ENCODE results near the gene GHDC.
"Not testable (repeated sequence)": the region's sequence is repeated elsewhere in the genome, so short reads cannot be mapped to it uniquely, and the experiment has no call there.

Gene GHDC

DNA sequence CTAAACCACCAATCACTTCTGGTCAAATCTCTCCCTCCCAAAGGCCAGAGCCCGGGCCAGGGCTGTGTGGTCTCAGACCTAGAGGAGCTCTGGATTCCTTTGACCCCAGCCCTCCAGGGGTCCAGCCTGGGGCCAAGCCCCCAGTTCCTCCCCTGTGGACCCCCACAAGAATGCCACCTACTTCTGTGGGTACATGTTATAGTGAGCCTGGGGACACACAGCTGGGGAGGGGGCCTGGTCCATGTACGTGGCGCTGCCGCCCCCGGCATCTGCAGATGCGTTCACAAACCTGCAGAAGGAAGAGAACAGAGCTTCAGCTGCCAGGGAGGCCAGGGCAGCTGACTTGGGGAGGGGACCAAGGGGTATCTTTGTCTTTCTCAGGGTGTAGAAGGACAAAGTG lies 7.9 kb upstream of the GHDC start:
- DNase-seq = no peak

DNA sequence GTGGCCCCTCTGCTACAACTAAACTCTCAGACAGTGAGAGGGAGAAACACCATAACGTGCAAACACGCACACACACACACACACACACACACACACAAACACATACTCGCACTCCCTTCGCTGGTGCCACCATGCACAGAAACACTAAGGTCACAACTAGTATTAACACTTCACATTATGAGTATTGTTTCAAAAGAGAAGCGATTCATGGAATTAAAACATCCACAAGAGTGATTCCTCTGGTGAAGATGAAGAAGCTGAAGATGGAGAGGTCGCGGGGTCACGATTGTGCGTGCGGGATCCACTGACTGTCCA lies 7.1 kb upstream of the GHDC start:
- no peak for DNase-seq

DNA sequence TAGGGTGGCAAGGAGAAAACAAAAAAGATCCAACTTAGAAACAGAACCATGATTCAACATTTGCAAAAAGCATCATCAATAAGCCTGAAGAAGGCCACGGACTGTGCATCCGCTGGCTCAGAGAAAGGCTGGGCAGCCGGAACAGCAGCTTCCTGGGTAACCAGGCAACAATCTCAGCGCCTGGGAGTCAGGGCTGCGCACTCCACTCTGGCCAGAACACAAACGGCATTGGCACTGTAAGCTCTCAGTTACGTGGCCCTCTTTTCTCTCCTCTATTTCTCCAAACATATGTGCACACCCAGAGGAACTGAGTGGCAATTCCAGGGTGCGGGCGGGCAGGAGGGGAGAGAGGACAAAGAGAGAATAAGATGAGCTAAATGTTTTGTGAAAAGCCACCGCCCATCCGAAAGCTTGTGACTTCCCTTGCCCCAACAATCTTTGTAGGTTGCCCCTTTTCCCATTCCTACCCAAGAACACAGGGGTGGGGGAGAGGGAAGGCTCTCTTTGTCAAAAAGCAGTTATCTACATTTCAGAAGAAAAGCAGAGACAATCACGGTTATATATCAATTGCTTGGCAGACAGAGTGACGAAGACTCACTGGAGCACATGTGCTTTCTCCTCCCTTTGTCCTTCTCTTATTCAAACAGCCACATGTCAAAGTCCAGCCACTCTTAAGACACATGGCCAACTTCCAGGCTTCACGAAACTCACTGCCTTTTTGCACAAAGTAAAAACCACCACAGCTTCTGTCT lies 6.6 kb upstream of the GHDC start:
- no peak for DNase-seq

DNA sequence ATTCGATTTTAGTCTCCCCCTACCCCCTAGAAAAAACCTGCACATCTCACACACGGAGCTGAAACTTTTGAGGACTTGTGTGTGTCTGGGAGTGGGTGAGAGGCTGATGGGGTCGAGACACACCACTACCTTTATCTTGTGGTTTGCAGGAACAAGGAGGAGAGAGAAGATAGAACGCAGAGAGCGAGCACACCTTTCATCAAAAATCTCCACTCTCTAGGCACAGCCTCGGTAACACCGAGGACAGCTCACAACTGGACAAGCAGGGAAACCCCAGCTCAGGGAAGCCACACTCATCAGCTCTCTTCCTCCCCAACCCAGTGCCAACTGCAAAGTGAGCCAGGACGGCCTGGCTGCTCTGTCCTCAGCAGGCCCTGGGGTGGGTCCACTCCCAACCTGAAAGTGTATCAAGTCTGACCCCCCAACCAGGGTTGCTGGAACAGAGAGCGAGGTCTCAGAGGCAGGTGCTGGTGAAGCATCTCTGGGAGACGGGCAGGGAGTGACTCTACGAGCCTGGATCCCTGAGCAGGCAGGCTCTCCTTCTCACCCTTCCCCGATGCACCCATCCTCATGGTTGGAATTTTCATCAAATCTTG lies 5.2 kb upstream of the GHDC start:
- DNase-seq = no peak

DNA sequence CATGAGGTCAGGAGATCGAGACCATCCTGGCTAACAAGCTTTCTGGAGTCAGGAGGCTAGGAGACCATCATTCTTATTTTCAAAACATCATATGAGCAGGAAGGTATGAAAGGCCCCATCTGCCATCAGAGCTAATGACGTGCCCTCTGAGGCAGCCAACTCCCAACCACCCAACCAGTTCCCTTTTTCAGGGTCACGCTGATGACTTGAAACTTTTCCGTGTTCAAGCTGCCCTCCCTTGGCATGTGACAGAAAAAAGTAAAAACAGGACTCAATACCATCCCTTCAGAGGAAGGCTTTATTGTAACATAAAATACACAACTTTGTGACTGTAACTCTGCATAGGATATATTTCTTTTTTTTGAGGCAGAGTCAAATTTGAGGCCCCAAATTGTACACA lies 4.6 kb upstream of the GHDC start:
- DNase-seq = no peak

DNA sequence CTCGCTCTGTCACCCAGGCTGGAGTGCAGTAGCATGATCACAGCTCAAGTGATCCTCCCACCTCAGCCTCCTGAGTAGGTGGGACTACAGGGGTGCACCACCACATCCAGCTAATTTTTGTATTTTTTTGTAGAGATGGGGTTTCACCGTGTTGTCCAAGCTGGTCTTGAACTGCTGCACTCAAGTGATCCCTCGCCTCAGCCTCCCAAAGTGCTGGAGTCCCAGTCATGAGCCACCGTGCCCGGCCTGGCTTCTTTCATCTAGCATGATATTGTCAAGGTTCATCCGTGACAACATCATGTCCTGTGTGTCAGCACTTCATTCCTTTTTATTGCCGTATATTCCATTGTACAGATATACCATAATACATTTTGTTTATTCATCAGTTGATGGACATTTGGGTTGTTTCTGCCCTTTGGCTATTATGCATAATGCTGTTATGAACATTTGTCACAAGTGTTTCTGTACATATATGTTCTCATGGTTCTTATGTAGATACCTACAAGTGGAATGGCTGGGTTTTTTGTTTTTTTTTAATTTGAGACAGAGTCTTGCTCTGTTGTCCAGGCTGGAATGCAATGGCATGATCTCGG lies 3.4 kb upstream of the GHDC start:
- no peak for DNase-seq

DNA sequence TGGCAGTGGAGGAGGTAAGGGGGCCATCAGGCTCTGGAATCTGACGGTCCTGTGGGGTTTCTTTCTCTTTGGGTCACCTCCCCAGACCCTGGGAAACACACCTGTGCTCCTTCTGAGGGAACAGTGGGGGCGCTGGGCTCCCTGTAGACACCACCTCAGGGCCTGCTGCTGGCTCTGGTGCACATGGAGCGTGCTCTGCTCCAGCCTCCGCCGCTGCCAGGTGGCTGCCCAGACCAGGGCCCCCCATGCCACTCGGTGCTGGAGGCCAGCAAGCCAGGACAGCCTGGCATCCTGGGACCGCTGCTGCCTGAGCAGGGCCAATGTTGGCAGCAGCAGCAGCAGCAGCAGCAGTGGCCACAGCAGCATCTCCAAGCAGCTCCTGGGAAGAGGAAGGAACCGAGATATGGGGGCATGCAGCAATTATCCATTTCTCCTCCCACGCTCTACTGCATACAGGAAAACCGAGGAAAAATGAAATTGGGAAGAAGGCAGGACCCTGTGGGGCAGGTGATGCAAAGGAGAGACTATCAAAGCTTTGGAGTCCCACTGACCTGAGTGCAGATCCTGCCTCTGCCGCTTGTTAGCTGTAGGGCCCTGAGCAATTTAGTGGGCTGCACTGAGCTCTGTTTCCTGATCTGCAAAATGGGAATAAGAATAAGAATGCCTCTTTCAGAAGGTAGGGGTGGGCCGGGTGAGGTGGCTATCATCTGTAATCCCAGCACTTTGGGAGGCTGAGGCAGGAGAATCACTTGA lies 902 bp downstream of the GHDC start:
- no peak for DNase-seq

DNA sequence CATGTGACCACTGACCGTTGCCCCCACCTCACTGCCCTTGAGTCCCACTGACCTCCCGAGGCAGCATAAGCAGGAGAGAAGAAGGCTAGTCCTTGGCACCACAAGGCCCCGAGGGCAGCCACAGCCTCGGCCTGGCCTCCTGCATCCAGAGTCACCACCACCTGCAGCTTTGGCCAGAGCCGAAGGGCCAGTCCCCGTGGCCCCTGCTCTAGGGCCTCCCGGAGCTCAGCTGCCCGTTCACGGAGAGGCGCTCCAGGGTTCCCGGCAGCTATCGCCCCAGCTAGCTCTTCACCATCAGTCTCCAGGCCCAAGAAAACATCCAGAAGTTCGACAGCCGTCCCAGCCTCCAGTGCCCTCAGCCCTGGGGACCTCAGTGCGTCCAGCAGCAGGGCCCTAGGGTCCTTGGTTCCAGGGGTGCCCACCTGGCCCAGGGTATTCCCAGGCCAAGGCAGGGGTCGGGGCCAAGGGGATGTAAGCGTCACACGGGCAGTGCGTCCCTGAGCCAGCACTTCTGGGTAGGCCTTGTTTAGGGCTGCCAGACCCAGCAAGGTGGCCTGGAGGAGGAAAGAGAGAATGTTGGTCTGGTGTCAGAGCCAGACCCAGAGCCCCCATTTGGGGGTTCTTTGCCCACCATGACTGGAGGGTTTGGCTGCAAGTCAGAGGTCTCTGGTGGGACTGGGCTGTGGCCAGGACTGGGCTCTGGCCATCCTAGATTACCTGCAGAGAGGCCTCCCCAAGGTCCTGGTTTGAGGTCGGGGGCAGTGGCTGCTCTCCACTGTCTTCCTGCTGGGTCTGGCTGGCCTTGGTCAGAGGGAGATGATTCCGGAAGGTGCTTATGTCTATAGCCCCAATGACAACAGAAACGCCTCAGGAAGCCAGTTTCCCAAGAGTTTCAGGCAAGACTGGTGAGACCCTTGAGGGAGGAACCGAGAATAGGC lies 1.8 kb downstream of the GHDC start:
- DNase-seq = no peak

DNA sequence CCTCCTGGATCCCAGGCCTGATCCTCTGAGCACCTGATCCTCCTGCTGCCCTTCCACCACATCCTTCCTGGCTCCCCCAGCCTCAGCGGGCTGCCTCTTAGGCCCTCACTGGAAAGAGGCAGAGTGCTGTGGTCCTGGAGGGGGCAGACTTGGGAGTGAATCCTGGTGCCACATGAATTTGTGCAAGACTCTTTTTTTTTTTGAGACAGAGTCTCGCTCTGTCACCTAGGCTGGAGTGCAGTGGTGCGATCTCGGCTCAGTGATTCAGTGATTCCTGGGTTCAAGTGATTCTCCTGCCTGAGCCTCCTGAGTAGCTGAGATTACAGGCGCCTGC lies 3.1 kb downstream of the GHDC start:
- DNase-seq = no peak

DNA sequence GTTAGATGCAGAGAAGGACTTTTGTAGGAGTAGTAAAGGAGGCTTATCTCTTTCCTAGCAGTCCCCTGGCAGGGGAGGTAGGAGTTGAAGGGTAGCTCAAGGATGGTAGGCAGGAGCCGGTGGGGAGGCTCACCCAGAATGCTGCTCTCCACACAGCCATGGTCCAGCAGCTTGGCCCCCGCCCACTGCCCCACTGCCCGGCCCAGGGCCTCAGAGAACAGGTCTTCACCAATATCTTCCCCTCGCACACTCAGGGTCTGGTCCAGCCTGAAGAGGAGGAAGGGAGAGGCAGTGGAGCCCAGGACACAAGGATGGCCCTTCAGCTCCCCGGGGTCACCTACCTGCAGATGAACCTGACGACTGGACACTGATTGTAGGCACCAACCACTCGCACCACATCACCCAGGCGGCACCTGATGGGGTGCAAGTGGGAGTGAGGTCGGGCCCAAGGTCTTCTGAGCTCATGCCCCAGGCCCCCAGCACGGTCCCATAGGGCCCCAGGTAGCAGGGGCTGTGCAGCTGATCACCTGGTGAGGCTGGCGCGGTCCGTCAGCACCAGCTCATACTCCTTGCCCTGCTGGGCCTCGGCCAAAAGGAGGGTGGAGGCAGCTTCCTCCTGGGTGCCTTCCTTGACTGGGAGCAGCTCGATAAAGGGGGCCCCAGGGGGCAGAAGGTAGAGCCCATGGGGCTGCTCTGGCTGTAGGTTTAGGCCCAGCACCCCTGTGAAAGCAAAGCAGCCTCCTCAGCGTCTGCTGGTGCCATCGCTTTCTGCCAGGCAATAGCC lies 3.6 kb downstream of the GHDC start:
- no peak for DNase-seq

DNA sequence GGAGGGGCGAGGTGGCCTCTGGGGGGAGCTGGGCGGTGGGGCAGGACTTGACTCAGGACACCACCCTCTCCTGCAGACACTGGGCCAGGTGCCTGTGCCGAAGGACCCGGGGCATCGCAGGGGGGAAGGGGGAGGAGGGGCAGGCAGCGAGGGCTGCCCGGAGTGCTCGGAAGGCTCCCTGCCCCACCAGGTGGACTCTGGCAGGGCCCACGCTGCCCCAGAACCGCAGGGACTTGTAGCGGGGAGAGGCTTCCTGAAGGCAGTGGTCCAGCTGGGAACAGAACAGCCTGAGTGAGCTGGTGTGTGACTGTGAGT lies 4.7 kb downstream of the GHDC start:
- DNase-seq = no peak

DNA sequence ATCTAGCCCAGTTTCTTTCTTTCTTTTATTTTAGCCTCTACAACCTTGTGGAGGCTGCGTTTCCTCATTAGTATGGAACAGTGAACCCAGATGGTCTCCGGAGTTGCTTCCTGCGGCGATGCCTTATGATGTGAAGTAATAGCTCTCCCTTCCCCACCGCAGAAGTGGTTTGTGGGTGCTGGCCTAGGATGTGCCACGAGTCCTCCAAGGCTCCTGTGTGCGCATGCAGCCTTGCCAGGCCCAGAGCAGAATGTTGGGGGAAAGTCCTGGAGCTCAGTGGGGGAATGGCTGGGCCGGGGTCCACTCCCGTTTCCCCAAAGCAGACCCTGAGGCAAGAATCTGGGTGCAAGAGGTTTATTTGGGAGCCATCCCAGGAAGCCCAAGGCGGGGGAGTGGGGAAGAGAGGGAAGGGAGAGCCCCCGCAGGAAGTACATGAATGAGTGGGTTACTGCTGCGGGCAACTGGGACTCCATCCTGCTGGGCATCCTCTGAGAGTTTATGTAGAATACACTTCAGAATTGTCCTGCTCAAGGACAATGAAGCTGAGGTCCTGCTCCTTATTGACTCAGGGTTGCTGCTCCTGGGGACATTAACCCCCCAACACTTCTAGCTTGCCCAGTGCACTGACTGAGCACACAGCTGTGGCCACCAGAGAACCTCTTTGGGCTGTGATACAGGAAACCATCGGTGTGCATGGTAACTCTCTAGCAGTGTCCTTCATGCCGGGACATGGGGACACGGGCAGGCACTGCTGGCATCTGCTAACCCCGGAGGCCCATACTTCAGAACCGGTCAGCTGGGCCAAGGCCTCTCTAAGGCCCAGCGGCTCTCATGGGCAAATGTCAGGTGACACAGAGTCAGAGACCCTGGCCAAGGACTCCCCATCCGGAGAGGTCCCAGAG lies 5.3 kb downstream of the GHDC start:
- DNase-seq = no peak

DNA sequence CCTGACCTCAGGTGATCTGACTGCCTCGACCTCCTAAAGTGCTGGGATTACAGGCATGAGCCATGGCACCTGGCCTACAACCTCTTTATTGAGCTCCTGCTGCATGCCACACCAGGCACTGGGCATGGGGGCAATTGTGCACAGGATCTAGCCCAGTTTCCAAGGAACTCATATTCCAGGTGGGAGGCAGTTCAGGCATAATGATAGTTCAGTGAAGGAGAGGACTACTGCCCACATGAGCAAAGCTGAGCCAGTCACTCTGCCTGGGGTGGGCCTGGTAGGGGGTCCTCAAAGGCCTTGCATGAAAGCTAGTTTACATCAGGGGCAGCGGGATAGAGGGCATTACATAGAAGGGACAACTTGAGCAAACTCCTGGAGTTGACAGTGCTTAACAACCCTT lies 6.5 kb downstream of the GHDC start:
- no peak for DNase-seq

DNA sequence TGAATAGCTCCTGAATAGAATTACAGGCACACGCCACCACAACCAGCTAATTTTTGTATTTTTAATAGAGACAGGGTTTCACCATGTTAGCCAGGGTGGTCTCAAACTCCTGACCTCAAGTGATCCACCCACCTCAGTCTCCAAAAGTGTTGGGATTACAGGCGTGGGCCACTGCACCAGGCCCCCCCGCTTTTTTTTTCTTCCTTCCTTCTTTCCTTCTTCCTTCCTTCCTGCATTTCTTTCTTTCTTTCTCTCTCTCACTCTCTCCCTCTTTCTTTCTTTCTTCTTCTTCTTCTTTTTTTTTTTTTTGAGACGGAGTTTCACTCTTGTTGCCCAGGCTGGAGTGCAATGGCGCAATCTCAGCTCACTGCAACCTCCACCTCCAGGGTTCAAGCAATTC lies 8.1 kb downstream of the GHDC start:
- not testable (repeated sequence) for DNase-seq

DNA sequence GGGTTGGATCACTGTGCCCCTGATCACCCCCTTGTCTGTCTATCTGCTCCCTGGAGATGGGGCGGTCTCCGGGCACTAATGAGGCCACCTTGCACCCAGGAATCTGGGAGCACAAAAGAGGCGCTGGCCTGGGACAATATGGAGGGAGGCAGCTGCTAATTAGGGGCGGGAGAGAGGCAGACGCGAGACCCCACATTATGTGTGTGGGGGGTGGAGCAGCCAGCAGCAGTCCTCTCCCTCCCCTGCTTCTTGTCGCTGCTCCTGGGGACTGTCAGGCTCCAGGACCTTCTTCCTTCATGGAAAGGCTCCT lies 8.7 kb downstream of the GHDC start:
- DNase-seq = no peak

DNA sequence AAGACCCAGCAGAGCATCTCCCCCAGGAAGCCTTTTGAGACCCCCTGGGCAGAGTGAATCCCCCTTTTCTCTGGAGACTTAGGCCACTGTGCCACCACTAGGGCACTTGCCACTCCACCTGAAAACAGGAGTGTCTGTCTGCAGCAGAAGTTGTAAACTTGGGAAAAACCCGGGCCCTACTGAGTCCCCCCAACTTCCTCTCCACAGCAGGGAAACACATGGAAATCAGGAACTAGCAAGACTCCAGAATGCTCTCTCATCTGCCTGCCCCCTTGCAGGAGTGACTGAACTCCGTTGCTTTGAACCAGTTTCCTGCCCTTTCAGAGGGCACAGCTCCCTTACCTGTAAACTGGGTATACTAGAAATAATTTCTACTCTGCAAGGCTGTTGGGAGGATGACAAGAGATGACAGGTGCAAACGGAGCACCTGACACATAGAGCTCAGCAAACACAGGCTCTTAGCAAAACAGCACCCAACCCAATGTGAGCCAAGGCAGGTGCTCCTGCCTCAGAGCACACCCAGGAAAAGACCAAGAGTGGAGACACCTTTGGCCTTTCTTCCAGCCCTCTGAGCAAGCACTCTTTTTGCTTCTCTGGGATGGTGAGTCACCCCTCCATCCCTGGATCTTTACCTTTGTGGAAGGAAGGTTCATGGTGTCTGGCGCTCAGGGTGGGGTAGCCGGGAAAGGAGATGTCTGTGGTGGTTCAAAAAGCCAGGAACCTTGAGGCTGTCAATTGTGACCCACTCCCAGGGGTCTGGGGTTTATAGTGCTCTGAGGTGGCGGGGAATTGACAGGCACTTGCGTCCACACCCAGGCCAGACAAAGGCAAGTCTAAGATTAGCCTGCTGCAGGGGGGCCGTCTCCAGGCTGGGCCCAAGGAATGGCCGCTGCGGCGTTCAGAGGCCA lies 9.3 kb downstream of the GHDC start, which contains the start of gene HCRT:
HCRT (minus strand) TSS at position 740 of the 908 bp plus-strand sequence; CDS start at position 653, 87 bp downstream.
- no peak for DNase-seq

DNA sequence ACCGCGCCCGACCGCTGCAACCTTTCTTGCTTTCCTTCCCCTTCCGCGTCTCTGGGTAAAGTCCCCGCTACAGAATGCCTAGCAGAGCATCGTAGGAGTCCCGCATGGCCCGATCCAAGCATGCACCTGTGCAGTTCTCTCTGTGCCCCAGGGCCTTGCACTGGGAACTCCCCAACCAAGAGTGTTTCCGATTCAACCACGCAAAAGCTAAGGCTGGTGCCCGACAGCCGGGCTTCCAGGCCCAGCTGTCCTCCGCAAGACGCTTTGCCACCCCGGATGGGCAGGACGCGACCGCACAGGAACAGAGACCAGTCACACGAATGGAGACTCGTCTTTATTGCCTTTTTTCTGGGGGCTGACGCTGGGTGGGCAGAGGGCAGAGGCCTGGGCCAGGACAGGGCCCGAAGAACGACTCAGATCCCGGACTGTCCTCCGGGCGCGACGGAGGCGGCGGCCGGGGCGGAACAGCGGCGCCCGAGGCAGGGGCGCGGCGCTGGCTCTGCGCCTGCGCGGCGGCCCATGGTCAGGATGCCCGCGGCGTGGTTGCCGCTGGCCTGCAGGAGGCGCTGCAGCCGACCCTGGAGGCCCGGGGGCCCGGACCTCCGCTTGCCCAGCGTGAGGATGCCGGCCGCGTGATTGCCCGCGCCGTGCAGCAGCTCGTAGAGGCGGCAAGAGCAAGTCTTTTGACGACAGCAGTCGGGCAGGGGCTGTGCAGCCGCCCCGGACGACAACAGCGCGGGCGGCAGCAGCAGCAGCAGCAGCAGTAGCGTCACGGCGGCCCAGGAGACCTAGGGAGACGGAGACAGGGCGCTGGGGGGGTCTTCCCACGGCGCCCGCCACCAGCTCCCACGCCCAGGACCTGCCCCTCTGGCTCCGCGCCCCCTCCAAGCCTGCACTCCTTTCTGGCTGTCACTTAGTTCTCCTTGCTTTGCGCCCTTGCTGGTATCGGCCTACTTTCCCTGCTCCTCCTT lies 10.3 kb downstream of the GHDC start:
- DNase-seq = peak; percentile 83

DNA sequence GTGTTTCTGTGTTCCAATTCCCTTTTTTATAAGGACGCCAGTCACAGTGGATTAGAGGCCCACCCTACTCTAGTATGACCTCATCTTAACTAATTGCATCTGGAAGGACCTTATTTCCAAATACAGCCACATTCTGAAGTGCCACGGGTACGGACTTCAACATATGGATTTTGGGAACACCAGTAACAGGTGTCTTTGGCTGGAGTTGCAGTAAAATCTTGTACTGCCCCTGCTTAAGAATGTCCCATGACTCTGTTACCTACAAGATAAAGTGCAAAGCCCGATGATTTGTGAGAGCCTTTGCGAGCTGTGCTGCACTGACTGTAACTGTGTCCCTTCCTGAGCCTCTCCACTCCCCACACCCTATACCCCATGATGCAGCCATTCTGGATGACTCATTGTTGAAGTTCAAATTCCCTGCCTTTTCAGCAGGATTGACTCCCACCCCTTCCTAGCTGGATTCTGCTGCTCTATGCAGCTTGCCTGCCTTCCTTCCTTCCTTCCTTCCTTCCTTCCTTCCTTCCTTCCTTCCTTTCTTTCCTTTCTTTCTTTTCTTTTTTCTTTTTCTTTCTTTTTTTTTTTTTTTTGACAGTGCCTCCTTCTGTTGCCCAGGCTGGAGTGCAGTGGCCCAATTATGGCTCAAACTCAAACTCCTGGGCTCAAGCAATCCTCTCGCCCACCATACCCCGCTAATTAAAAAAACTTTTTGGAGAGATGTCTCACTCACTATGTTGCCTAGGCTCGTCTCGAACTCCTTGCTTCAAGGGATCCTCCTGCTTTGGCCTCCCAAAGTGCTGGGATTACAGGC lies 11.2 kb downstream of the GHDC start:
- DNase-seq = no peak
